ENCODE data around the gene CYP4F3. TPM values are rescaled to one million over a fixed set of nuclear protein-coding genes. Genes with fewer than 3 reads are reported as not detected.
"Not testable (repeated sequence)": the region's sequence is repeated elsewhere in the genome, so short reads cannot be mapped to it uniquely, and the experiment has no call there.

Gene CYP4F3
- under 1 TPM; 0.03 to 0.57 (median 0.21) TPM for polyA plus RNA-seq (ENCODE audit: insufficient read length in 10 of 10)
- long read RNA-seq, donor 1, result 0 reads
- long read RNA-seq, donor 2, result 0 reads
- long read RNA-seq, donor 3, result 0 reads
- long read RNA-seq, donor 4, result 0 reads
- long read RNA-seq, donor 5, result 0 reads
- long read RNA-seq, donor 6, result 0 reads
- long read RNA-seq, donor 7, result 0 reads
- long read RNA-seq, donor 8, result 0 reads
- long read RNA-seq, donor 9, result 0 reads

GRCh38 chr19:15640294-15640903, at the start of gene CYP4F3:
TSS of gene CYP4F3 (plus strand) at chr19:15640897. CDS start at chr19:15641416, 519 bp downstream.
- peak; percentile 6 to 37 (median 18) for DNase-seq

- DNase-seq, result no peak
Measured at GRCh38 chr19:15591796-15592195, 48.9 kb upstream of the CYP4F3 start.

GRCh38 chr19:15592506-15592905, 48.2 kb upstream of the CYP4F3 start:
- DNase-seq, result not testable (repeated sequence)

- DNase-seq, result not testable (repeated sequence)
Measured at GRCh38 chr19:15593766-15594165, 46.9 kb upstream of the CYP4F3 start.

- DNase-seq, result no peak
Measured at GRCh38 chr19:15595069-15595468, 45.6 kb upstream of the CYP4F3 start.

- not testable (repeated sequence) for DNase-seq
Measured at GRCh38 chr19:15607978-15608925, 32.4 kb upstream of the CYP4F3 start.

- DNase-seq, result no peak
Measured at GRCh38 chr19:15609261-15609660, 31.4 kb upstream of the CYP4F3 start.

- DNase-seq, result no peak
Measured at GRCh38 chr19:15612342-15612741, 28.4 kb upstream of the CYP4F3 start.

GRCh38 chr19:15613338-15613737, 27.4 kb upstream of the CYP4F3 start:
- no peak for DNase-seq

- DNase-seq, result no peak
Measured at GRCh38 chr19:15614507-15615379, 26.0 kb upstream of the CYP4F3 start, which contains the start of gene CYP4F8. TSS of gene CYP4F8 (plus strand) at chr19:15615218. CDS start at chr19:15615617, 399 bp downstream.

- no peak for DNase-seq
Measured at GRCh38 chr19:15615526-15615925, 25.2 kb upstream of the CYP4F3 start.

- no peak for DNase-seq
Measured at GRCh38 chr19:15616183-15616582, 24.5 kb upstream of the CYP4F3 start.

- no peak for DNase-seq
Measured at GRCh38 chr19:15616627-15617270, 23.9 kb upstream of the CYP4F3 start.

- DNase-seq, result no peak
Measured at GRCh38 chr19:15618321-15618720, 22.4 kb upstream of the CYP4F3 start.

- DNase-seq, result no peak
Measured at GRCh38 chr19:15621801-15622200, 18.9 kb upstream of the CYP4F3 start.

GRCh38 chr19:15622991-15623390, 17.7 kb upstream of the CYP4F3 start:
- DNase-seq, result no peak

GRCh38 chr19:15623711-15624318, 16.9 kb upstream of the CYP4F3 start:
- peak in 1 of 3 donors; percentile 28 for DNase-seq

GRCh38 chr19:15628236-15629002, 12.3 kb upstream of the CYP4F3 start:
- no peak for DNase-seq
